ENCODE measurements around the gene CRIM1. TPM values are rescaled to one million over a fixed set of nuclear protein-coding genes. Genes with fewer than 3 reads are reported as not detected.

Gene CRIM1
- total RNA-seq, 1 donor from 2014 or later, result 35.3 TPM

DNA sequence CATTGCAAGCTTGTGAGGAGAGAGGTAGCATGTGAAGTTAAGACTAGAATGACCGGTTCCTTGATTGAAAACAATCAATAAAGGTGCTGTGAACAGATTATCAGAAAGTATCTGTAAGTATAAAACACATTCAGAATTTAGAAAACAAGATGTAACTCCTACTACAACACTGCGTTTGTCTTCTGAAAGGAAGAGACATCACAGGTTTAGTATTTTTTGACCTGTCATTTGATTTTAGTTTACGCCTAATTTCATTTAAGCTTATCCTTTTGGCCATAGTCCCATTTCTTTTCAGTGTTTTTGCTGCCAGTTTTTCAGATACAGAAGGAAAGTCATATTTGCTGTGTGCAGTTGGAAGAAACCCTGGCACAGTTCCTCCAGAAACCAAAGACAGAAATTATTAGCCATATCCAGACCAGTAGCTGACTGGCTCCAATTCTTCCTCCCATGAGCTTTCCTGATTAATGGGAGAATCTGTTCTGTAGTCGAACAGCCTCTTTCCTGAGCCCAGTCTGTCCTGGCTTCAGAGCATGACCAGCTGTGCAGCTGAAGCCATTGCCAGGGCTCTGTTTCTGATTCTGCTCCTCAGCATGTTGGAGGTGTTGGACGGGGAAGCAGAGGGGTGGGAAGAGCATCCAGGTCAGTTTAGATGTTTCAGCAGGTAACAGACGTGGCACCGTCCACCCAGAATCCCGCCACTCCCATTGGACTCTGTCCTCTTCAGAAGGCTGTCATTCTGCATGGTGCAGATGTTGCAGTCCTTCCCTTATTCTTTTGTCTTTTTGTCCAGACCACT, 61.0 kb downstream of the CRIM1 start:
- no peak for DNase-seq (ENCODE audit: low read depth)
- TF ChIP-seq, protein P1, sequence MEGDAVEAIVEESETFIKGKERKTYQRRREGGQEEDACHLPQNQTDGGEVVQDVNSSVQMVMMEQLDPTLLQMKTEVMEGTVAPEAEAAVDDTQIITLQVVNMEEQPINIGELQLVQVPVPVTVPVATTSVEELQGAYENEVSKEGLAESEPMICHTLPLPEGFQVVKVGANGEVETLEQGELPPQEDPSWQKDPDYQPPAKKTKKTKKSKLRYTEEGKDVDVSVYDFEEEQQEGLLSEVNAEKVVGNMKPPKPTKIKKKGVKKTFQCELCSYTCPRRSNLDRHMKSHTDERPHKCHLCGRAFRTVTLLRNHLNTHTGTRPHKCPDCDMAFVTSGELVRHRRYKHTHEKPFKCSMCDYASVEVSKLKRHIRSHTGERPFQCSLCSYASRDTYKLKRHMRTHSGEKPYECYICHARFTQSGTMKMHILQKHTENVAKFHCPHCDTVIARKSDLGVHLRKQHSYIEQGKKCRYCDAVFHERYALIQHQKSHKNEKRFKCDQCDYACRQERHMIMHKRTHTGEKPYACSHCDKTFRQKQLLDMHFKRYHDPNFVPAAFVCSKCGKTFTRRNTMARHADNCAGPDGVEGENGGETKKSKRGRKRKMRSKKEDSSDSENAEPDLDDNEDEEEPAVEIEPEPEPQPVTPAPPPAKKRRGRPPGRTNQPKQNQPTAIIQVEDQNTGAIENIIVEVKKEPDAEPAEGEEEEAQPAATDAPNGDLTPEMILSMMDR (IDR thresholded peaks at IDR 0.05; ENCODE audit: insufficient read depth, low read length, severe bottlenecking), result no peak

DNA sequence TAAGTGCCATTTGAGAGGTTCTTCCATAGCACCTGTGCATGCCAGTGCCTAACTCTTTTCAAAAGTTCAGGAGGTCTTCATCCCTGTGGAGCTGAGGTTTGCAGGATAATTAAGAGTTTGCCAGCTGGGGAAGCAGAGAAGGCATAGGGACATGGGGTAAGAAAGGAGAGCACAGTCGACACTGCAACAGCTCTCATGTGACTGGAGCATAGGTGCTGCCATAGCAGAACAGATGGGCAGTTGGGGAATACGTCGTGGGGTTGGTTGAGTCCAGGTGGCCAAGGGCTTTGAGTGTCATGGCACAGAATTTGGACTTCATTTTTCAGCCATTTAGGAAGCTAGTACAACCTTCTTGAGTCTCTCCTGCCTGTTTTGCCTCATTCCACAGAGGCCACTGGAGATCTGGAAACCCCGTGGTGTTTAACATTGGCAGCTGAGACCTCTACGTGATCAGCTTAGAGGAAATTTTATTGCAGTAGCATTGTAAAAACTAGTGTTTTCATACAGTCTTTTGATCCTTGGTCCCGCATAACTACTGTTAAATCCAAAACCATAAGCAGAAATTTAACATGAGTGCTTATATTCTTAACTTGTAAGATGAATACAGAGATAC, 65.1 kb downstream of the CRIM1 start:
- H3K36me3 ChIP-seq (ENCODE audit: control insufficient read depth, insufficient read depth, low read length), result peaks cover 3% of the 10 kb centered on the region
- TF ChIP-seq, protein P1 (IDR thresholded peaks at IDR 0.05; ENCODE audit: insufficient read depth, low read length, severe bottlenecking), result no peak
- no peak for FAIRE-seq

More for the DNA sequence above, 61.0 kb downstream of the CRIM1 start:
- Histone ChIP-seq H3K4me3 (ENCODE audit: low read depth, low read length) (no peak overlapping the region), H3K27me3 (ENCODE audit: control insufficient read depth, insufficient read depth, low read length) (no peaks in the 10 kb centered on the region), H3K36me3 (ENCODE audit: control insufficient read depth, insufficient read depth, low read length) (peaks cover 1% of the 10 kb centered on the region)
- no peak for FAIRE-seq

DNA sequence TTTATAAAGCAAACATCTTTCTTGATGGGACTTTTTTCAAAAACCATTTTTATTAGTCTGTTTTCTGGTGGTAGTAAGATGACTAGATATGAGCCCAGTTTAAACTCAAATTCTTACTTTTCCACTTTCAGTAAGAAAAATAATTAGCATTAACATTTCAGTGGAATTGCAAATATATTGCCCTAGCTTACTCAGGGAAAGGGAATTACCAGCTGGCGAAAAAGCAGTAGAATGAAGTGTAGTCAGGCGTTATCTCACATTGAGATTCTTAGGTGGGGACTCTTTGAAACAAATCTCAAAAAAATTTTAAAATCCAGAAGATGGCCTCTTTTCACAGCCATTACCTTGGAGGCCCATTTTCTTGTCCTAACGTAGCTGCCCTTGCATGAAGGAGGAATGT, 65.8 kb downstream of the CRIM1 start:
- FAIRE-seq (no peak), DNase-seq (ENCODE audit: low read depth) (no peak)
- no peak overlapping the region for H3K4me3 ChIP-seq (ENCODE audit: low read depth, low read length)
- TF ChIP-seq, protein P1 (IDR thresholded peaks at IDR 0.05; ENCODE audit: insufficient read depth, low read length, severe bottlenecking), result no peak
- H3K27me3 ChIP-seq (ENCODE audit: control insufficient read depth, insufficient read depth, low read length), result no peaks in the 10 kb centered on the region
- peaks cover 3% of the 10 kb centered on the region for H3K36me3 ChIP-seq (ENCODE audit: control insufficient read depth, insufficient read depth, low read length)

More for the DNA sequence above, 65.1 kb downstream of the CRIM1 start:
- Histone ChIP-seq H3K4me3 (ENCODE audit: low read depth, low read length) (no peak overlapping the region), H3K27me3 (ENCODE audit: control insufficient read depth, insufficient read depth, low read length) (no peaks in the 10 kb centered on the region)
- no peak for DNase-seq (ENCODE audit: low read depth)

DNA sequence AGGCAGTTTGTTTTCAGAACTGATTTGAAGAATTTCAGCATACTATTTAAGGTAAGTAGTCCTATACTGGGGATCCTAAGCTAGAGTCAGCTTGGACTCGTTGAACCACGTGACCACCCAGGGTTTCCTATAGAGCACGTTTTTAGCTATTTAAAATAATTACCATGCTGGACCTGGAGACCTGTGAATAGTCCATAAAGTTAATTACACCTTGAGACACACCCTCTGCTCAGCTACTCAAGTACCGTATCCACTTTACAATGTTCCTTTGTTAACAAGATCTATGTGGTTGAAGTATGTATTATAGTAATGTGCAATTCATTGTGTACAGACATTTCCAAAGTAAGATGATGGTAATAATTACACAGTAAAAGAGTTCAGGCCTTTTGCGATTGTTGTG, 67.6 kb downstream of the CRIM1 start:
- no peak for DNase-seq (ENCODE audit: low read depth)
- Histone ChIP-seq H3K36me3 (ENCODE audit: control insufficient read depth, insufficient read depth, low read length) (peaks cover 1% of the 10 kb centered on the region), H3K4me3 (ENCODE audit: low read depth, low read length) (no peak overlapping the region), H3K27me3 (ENCODE audit: control insufficient read depth, insufficient read depth, low read length) (no peaks in the 10 kb centered on the region)
- TF ChIP-seq, protein P1 (IDR thresholded peaks at IDR 0.05; ENCODE audit: insufficient read depth, low read length, severe bottlenecking), result no peak
- FAIRE-seq, result no peak

DNA sequence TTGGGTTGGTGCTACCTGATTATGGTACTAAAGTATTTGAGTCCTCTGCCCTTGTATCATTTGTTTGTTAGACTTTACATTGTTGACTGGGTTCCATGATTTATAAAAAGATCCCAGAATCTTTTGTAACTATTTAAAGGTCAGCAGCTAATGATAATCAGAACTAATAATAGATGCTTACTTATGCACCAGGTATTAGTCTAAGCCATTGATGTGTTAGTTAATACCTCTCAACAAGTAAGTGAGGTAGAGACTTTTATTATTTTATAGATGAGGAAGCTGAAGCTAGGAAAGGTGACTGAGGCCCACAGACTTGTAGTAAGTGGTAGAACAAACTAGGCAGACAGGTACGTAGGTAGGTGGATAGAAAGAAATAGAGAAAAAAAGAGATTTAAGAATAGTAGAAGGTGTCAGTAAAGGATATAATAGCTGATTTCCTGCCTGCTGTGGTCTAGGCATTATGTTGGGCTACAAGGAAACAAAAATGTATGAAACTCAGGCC, 68.1 kb downstream of the CRIM1 start:
- DNase-seq (ENCODE audit: low read depth), result no peak
- Histone ChIP-seq H3K36me3 (ENCODE audit: control insufficient read depth, insufficient read depth, low read length) (peaks cover 1% of the 10 kb centered on the region), H3K4me3 (ENCODE audit: low read depth, low read length) (no peak overlapping the region), H3K27me3 (ENCODE audit: control insufficient read depth, insufficient read depth, low read length) (no peaks in the 10 kb centered on the region)
- no peak for FAIRE-seq
- TF ChIP-seq, protein P1 (IDR thresholded peaks at IDR 0.05; ENCODE audit: insufficient read depth, low read length, severe bottlenecking), result no peak

Measured in bronchial epithelial cell (primary cell).